T47D (cell line): ENCODE measurements around the gene ZNG1B.
"Not testable (repeated sequence)": the region's sequence is repeated elsewhere in the genome, so short reads cannot be mapped to it uniquely, and the experiment has no call there.

Experiments used
- DNase-seq, 2 experiments: peaks; one replicate each; pipeline versions ENCODE4 v3.0.0 to v3.0.0-alpha.2; 2011 to 2012; ENCODE audit warnings: low read depth in 1 of 2, low spot score in 1 of 2
- JUND ChIP-seq: IDR thresholded peaks from 2 replicates; pipeline ENCODE4 v1.6.1; 2012; ENCODE audit warnings: low read depth
- in situ Hi-C: cut with HindIII; loops from 2 replicates; pipeline ENCODE4 v1.10.0; 2016; ENCODE audit warnings: low sequenced_read_pairs, low pct_unique_long_range_greater_than_20kb

Gene ZNG1B

DNA sequence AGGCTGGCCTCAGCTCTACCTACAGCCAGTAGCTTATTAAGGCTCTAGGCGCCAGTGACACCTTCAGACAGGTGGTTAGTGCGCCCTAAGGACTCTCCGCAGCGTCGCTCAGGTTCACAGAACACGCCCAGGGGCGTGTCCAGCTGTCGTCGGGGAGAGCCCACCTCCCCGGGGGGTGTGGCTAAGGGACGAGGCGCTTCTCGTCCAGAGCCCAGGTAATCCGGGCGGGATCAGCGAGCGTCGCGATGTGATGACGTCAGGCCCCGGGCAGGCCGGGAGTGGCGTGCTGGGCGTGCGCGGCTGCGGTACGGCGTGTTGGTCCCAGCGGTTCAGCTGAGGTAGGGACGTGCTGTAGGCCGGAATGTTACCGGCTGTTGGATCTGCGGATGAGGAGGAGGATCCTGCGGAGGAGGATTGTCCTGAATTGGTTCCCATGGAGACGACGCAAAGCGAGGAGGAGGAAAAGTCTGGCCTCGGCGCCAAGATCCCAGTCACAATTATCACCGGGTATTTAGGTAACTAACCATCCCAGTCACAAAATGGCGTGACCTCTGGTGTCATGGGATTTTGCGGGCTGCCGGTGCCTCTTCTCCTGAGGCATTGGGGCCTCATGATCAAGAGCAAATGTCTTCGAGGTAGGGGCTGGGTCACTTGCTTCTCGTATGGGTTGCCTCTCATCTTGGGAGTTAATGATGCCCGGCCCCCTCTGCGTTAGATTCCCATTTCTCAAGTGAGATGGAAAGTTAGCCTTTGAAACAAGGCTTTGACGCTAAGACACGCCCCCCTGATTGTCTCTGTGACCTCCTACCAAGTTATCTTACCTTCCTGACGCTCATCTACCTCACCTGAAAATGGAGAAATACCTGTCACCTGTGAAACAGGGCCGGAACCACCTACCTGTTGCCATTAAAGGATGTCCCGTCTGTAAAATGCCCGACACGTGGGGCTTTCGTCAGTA lies at the start of gene ZNG1B:
TSS of gene ZNG1B (plus strand) at position 184 of the 958 bp plus-strand sequence. CDS start at position 362, 178 bp downstream.
- peak in 1 of 2 experiments; percentile 14 for DNase-seq
- in situ Hi-C loops, result not testable (repeated sequence)

DNA sequence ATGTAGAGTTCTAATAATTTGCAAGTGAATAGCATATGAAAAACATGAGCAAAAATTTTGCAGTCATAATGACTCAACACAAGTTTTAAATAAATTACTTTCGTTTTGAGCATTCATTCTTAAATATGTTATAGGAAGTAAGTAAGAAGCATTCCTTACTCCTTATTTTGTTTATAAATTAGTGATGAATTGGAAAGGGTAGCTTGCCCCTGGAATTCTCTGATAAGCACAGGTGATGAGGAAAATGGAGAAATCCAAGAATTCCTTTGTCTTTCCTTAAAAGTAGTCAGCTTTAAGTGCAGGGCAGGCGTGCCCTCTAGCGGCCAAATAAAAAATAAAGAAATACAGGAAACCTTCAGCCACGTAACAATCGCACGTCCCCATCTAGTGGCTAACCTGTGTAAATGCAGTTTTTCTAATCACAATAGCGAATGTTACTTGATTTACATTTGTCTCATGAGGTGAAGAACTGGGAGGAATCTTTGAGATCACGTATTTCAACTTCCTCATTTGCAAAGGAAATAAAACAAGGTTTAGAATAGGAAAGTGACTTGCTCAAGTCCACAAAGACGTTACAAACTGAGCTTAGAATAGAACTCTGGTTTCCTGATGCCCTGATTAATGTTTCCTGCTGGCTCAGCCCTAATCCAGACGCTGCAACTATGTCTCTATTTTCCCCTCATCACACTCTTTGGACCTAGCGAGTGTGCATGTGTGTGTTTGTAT lies 47.2 kb upstream of the ZNG1B start:
- peak; percentile 30 to 69 for DNase-seq
- no peak for TF ChIP-seq JUND
- in situ Hi-C loops, result no loop called here

DNA sequence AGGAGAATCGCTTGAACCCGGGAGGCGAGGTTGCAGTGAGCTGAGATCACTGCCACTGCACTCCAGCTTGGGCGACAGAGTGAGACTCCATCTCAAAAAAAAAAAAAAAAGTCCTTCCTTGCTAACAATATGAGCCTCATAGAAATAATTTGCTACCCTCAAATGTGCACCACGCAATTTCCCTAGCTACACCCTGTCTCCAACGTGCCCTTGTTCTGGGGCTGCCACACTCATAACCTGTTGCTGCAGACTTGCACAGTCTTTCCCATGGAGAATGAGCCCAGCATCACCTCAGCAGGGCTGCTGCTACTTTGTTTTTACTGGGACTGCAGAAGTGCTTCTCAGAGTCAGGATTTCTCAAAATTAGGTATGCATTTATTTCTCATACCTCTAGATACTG lies 46.4 kb upstream of the ZNG1B start:
- no peak for TF ChIP-seq JUND
- DNase-seq, result no peak
- in situ Hi-C loops, result no loop called here

DNA sequence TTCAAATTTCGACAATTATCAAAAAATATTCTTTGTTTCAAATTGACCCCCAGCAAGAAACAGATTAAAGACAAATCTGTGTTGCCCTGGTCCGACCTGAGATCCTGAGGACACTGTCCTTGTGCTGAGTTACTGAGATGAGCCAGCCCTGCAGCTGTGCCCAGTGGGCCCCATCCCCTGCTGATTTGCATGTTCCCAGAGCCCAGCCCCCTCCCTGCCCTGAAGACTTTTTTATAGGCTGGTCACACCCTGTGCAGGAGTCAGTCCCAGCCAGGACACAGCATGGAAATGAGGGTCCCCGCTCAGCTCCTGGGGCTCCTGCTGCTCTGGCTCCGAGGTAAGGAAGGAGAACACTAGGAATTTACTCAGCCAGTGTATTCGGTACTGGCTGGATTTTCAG lies 31.4 kb upstream of the ZNG1B start:
- in situ Hi-C loops, result no loop called here
- DNase-seq, result no peak
- TF ChIP-seq JUND, result no peak

DNA sequence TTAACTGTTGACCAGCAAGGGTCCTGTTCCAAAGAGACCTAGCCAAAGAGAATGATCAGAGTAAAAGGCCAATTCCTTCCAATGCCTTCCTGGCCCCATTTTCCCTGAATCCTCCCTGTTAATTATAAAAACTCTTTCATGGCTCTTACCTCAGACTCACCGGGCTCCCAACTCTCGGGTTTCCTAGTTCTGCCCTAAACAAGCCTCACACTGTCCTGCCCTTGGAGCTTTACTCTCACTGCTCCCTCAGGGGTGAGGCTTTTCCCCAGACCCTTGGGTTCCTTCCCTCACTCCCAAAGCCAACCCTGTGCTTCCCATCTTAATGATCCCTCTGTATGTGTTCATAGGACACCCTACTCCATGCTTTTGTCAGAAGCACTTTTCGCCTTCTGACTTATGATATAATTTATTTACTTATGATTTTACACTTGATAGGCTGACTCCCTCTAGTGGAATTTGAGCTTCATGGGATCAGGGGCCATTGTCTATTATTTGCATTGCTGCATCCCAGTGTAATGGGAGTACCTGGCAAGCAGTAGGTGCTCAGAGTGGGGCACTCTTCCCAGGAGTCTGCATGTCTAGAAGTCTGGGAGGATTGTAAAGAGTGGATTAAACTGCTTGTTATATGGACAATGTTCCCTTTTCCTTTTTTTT lies 29.9 kb upstream of the ZNG1B start:
- peak in 1 of 2 experiments; percentile 46 for DNase-seq
- in situ Hi-C loops, result no loop called here
- no peak for TF ChIP-seq JUND

DNA sequence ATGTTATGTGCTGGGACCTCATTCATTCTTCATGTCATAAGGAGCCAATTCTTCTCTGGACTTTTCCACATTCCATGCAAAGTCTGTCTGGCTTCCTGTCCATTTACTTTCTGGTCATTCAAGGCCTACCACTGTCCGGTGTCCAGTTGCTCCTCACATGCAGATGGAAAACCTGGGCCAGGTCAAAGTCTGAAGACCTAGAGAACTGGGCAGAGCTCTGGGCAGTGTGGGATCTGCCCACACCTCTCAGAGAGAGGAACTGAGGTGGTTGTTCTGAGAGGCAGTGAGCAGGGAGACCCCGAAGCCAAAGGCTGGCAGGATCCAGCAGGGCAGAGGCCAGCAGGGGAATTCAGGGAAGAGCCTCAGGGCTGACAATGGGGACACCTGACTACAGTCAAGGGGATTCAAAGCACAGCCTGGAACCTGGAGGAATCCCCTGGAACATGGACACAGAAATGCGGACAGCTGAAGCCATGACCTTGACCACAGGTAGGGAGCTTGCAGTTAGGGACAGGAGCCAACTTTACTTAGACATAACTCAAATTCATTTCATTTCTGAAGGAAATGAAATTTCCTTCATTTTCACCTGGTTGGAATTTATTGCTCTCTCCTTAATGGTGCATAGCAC lies 25.7 kb upstream of the ZNG1B start:
- in situ Hi-C loops, DNase-seq: not testable (repeated sequence)

DNA sequence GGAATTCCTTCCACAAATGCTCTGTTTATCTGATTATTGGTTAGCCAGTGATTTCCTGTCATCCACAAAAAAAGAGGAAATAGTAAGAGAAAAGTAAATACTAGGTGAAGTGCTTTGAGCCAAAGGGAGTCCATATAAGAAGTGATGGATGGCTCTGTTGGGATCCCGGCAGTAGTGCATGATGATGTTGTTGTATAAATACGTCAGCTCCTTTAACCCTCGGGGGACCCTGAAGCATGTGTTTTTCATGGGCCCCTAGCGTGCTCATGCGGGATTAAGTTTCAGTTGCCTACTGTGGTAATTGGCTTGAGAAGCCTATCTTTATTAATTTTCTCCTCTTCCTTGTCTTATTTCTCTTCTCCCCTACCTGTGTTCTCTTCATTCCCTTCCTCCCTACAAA lies 24.7 kb upstream of the ZNG1B start:
- DNase-seq, in situ Hi-C loops: not testable (repeated sequence)

DNA sequence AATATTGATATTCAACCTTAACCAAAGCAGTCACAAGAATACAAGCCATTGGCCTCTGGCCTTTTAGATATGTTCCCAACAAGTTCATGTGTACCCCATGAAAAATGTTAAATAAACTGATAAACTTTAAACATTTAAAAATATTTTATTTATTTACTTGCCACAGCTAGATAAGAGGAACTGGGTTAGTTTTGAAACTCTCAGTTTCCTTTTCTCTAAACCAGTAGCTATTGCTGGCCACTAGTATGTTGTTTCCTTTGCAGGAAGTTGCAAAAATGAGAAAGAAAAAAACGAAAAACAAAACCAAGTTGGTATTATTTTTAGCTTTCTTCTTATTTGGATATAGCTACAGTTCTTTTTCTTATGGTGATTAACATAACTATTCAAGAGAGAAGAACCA lies 5.7 kb upstream of the ZNG1B start:
- in situ Hi-C loops, DNase-seq: not testable (repeated sequence)

DNA sequence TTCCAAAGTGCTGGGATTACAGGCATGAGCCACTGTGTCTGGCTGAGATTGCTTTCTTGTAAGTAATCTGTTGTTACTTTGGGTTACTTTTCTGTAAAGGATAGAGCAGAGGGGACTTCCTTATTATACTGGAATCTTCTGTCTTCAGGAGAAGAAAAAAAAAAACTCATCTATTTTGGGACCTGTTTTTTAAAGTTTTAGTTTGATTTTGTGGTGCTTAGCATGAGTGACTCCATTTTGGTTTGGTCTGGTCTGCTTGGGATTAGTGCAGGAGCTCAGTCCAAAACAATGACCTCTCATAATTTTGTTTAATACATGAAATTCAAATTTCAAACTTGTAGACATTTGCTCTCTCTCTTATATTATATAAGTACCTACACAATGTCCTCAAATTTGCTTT lies 4.0 kb upstream of the ZNG1B start:
- DNase-seq, in situ Hi-C loops: not testable (repeated sequence)

DNA sequence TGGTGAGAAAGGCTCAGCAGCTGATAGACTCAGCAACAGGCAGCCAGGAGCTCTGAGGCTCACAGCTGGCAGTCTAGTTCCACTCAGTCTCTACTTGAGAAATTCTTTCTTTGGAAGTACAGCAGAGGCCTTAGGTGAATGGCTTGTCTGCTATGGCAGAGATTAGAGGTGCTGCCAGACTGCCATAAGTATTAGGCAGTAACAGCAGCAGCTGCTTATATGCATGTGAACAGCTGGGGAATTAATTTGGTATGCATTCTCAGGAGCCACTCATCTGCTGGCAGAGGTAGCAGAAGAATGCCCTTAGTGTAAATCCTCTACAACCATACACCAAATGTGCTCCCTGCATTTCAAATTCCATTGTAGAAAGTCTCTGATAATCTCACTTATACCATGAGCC lies 28.3 kb downstream of the ZNG1B start:
- DNase-seq, result not testable (repeated sequence)

DNA sequence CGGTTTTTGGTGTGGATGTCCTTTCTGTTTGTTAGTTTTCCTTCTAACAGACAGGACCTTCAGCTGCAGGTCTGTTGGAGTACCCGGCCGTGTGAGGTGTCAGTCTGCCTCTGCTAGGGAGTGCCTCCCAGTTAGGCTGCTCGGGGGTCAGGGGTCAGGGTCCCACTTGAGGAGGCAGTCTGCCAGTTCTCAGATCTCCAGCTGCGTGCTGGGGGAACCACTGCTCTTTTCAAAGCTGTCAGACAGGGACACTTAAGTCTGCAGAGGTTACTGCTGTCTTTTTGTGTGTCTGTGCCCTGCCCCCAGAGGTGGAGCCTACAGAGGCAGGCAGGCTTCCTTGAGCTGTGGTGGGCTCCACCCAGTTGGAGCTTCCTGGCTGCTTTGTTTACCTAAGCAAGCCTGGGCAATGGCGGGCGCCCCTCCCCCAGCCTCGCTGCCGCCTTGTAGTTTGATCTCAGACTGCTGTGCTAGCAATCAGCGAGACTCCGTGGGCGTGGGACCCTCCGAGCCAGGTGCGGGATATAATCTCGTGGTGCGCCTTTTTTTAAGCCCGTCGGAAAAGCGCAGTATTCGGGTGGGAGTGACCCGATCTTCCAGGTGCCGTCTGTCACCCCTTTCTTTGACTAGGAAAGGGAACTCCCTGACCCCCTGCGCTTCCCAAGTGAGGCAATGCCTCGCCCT lies 39.3 kb downstream of the ZNG1B start:
- in situ Hi-C loops, DNase-seq: not testable (repeated sequence)

More for the DNA sequence above, 28.3 kb downstream of the ZNG1B start:
- in situ Hi-C loops, result not testable (repeated sequence)

DNA sequence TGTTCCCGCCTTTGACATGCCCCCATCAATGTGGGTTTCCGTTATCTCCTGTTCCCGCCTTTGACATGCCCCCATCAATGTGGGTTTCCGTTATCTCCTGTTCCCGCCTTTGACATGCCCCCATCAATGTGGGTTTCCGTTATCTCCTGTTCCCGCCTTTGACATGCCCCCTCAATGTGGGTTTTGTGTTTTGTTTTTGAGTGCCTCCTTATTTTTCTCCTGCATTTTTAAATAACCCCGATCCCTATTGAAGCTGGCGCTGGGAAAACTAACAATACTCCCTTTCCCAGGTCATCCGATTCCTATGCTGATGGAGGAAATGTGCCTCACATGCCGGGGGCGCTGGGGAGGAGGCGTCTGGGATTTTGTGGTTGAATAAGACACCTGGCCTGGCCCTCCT lies 59.0 kb downstream of the ZNG1B start:
- DNase-seq, in situ Hi-C loops: not testable (repeated sequence)

DNA sequence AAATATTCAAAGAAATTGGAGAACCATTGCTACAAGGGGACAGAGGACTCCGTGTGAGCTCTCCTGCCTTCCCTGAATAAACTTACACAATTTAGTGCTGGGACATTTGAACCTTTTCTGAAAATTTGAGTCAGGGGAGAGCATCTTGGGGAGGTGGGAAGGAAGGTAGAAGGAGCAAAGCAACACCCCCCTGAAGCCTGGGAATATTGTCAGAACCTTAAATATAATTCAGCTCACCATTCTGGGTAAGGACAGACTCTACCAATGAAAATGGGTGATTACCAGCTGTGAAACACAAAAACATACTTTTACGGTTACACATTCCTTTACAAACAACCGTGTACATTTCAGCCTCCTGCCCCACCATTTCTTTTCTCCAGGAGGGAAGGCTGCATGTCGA lies 60.9 kb downstream of the ZNG1B start, which contains the start of gene FOXD4L1:
TSS of gene FOXD4L1 (plus strand) at position 301 of the 400 bp plus-strand sequence. CDS start 592 bp downstream, outside the sequence.
- in situ Hi-C loops, DNase-seq: not testable (repeated sequence)

DNA sequence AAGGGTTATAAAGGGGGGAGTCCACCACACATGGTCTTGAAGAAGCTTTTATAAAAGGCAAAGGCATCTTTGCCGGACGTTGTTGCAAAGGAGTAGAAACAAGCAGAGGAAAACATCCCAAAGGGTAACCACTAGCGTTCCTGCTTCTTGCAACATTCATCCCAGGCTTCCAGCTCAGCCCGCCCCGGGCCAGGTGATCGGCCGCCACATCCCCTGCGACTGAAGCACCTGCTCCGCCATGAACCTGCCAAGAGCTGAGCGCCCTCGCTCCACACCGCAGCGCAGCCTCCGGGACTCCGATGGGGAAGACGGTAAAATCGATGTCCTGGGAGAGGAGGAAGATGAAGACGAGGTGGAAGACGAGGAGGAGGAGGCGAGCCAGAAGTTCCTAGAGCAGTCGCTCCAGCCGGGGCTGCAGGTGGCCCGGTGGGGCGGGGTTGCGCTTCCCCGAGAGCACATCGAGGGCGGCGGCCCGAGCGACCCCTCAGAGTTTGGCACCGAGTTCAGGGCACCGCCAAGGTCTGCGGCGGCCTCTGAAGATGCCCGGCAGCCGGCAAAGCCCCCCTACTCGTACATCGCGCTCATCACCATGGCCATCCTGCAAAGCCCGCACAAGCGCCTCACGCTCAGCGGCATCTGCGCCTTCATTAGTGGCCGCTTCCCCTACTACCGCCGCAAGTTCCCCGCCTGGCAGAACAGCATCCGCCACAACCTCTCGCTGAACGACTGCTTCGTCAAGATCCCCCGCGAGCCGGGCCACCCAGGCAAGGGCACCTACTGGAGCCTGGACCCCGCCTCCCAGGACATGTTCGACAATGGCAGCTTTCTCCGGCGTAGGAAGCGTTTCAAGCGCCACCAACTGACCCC lies 61.8 kb downstream of the ZNG1B start:
- in situ Hi-C loops, result not testable (repeated sequence)

DNA sequence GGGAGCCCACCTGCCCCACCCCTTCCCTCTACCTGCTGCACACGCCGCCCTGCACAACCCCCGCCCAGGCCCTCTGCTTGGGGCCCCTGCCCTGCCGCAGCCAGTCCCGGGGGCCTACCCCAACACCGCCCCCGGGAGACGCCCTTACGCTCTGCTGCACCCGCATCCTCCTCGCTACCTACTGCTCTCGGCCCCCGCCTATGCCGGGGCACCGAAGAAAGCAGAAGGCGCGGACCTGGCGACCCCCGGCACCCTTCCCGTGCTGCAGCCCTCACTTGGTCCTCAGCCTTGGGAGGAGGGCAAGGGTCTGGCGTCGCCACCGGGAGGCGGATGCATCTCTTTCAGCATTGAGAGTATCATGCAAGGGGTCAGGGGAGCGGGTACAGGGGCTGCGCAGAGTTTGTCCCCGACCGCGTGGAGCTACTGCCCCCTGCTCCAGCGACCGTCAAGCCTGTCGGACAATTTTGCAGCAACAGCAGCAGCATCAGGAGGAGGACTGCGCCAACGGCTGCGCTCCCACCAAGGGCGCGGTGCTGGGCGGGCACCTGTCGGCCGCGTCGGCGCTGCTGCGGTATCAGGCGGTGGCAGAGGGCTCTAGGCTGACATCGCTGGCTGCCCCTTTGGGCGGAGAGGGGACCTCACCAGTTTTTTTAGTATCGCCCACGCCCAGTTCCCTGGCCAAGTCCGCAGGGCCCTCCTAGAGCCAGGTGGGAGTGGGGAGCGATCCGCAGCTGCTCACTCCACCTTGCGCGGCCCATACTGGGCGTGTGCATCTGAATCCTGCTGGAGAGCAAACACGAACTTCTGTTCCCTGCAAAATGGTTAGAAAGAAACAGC lies 62.6 kb downstream of the ZNG1B start:
- in situ Hi-C loops, DNase-seq: not testable (repeated sequence)

More for the DNA sequence above, 61.8 kb downstream of the ZNG1B start:
- DNase-seq, result not testable (repeated sequence)
